SK-N-SH (cell line): ENCODE results near the gene UNC13D. TPM values are rescaled to one million over a fixed set of nuclear protein-coding genes. Genes with fewer than 3 reads are reported as not detected.

Experiments
- CTCF ChIA-PET: fragments of 300-600, 350-600 bp; formaldehyde crosslinking; extraction: SDS; loops from one replicate; lab custom pipeline; 2021; lab: Yijun Ruan, JAX
- POLR2A ChIA-PET: fragments of 350-600 bp; sonication (Branson Sonifier 250); formaldehyde crosslinking; extraction: SDS; loops from one replicate; lab custom pipeline; 2020; ENCODE audit warnings: antibody characterized with exemption, inconsistent platforms; lab: Yijun Ruan, JAX
- DNase-seq: peaks from one replicate; pipeline ENCODE4 v3.0.0; 2012
- H2AFZ ChIP-seq: fragments of 200-600 bp; sonication (generic); 2 replicates; pipeline ENCODE4 v1.8.1; 2016; ENCODE audit warnings: antibody characterized with exemption, mild to moderate bottlenecking, low read depth
- H3F3A ChIP-seq: fragments of 200-600 bp; sonication (generic); replicated peaks from 2 replicates; pipeline ENCODE3; 2016; ENCODE audit warnings: antibody characterized with exemption, mild to moderate bottlenecking; ENCODE audit not compliant: insufficient read depth
- H3K27ac ChIP-seq, 2 experiments: fragments of 200-500 bp in 1 of 2; fragments of 200-600 bp in 1 of 2; sonication (Bioruptor generic) in 1 of 2; sonication (generic), shearing (Covaris generic) in 1 of 2; 2 replicates each; pipeline versions ENCODE4 v1.5.1 to v1.6.1; 2014 to 2016; ENCODE audit warnings: low read depth in 2 of 2, inconsistent platforms in 1 of 2, low read length in 1 of 2, mild to moderate bottlenecking in 1 of 2, mixed read lengths in 1 of 2
- H3K27me3 ChIP-seq: fragments of 200-600 bp; sonication (generic), shearing (Covaris generic); 2 replicates; pipeline ENCODE4 v1.6.1; 2016; ENCODE audit warnings: mixed run types; ENCODE audit not compliant: insufficient read depth
- H3K36me3 ChIP-seq, 2 experiments: fragments of 200-500 bp in 1 of 2; fragments of 200-600 bp in 1 of 2; sonication (Bioruptor generic) in 1 of 2; sonication (generic) in 1 of 2; replicated peaks in 1 of 2; 2 replicates each; pipeline versions ENCODE3 to v1.5.1; 2014 to 2016; ENCODE audit warnings: low read length in 1 of 2, mild to moderate bottlenecking in 1 of 2; ENCODE audit not compliant: insufficient read depth in 2 of 2, control insufficient read depth in 1 of 2
- H3K4me1 ChIP-seq, 2 experiments: fragments of 200-500 bp in 1 of 2; fragments of 200-600 bp in 1 of 2; sonication (Bioruptor generic) in 1 of 2; sonication (generic), shearing (Covaris generic) in 1 of 2; 2 replicates each; pipeline versions ENCODE4 v1.5.1 to v1.6.1; 2014 to 2016; ENCODE audit warnings: low read depth in 1 of 2, low read length in 1 of 2, mixed run types in 1 of 2; ENCODE audit not compliant: insufficient read depth in 2 of 2, control insufficient read depth in 1 of 2
- H3K4me2 ChIP-seq: fragments of 200-600 bp; sonication (generic), shearing (Covaris generic); 2 replicates; pipeline ENCODE4 v1.6.1; 2017; ENCODE audit warnings: mixed run types
- H3K4me3 ChIP-seq, 2 experiments: fragments of 200-500 bp in 1 of 2; fragments of 200-600 bp in 1 of 2; sonication (Bioruptor generic) in 1 of 2; sonication (generic), shearing (Covaris generic) in 1 of 2; 2 replicates each; pipeline versions ENCODE4 v1.5.1 to v1.8.1; 2014 to 2016; ENCODE audit warnings: low read depth in 2 of 2, inconsistent platforms in 1 of 2, low read length in 1 of 2, mild to moderate bottlenecking in 1 of 2, mixed read lengths in 1 of 2, moderate library complexity in 1 of 2
- H3K79me2 ChIP-seq: fragments of 200-600 bp; sonication (generic); 2 replicates; pipeline ENCODE4 v1.8.1; 2017; ENCODE audit warnings: mild to moderate bottlenecking; ENCODE audit not compliant: insufficient read depth
- H3K9ac ChIP-seq: fragments of 200-600 bp; sonication (generic); 2 replicates; pipeline ENCODE4 v1.6.1; 2017; ENCODE audit warnings: mixed run types
- H3K9me2 ChIP-seq: fragments of 200-600 bp; sonication (generic); 2 replicates; pipeline ENCODE4 v1.6.1; 2017; ENCODE audit warnings: mixed run types
- H3K9me3 ChIP-seq: fragments of 200-600 bp; sonication (generic); 2 replicates; pipeline ENCODE4 v1.6.1; 2017; ENCODE audit warnings: mixed run types, mild to moderate bottlenecking, moderate library complexity
- H4K20me1 ChIP-seq: fragments of 200-600 bp; sonication (generic); 2 replicates; pipeline ENCODE4 v1.6.1; 2017; ENCODE audit warnings: mild to moderate bottlenecking, mixed run types; ENCODE audit not compliant: insufficient read depth
- FOSL2 ChIP-seq: IDR thresholded peaks from 2 replicates; pipeline ENCODE4 v1.4.0; 2012; ENCODE audit warnings: low read depth, mild to moderate bottlenecking, moderate library complexity, borderline replicate concordance
- MEF2A ChIP-seq: IDR thresholded peaks from 2 replicates; pipeline ENCODE4 v1.4.0; 2012; ENCODE audit warnings: low read depth, borderline replicate concordance
- NFIC ChIP-seq: IDR thresholded peaks from 2 replicates; pipeline ENCODE4 v1.4.0; 2012; ENCODE audit warnings: borderline replicate concordance
- RFX5 ChIP-seq: IDR thresholded peaks from 2 replicates; pipeline ENCODE4 v1.6.1; 2012; ENCODE audit warnings: mild to moderate bottlenecking, improper control_type of control experiment, low read length
- SIN3A ChIP-seq: IDR thresholded peaks from 2 replicates; pipeline ENCODE4 v1.6.1; 2012; ENCODE audit warnings: low read depth, mild to moderate bottlenecking, low read length, moderate library complexity, borderline replicate concordance
- TCF12 ChIP-seq: IDR thresholded peaks from 2 replicates; pipeline ENCODE4 v1.4.0; 2012
- WGBS: methylation state at CpG from one replicate; pipeline ENCODE4 v1.1.6; 2017; ENCODE audit warnings: low lambda C conversion rate; 5-methylcytosine and 5-hydroxymethylcytosine counted together
- polyA plus RNA-seq, 3 experiments: library from polyadenylated mRNA; depleted of rRNA; stranded (reverse); fragments of >200 nt; gene quantifications; 2 replicates each; pipeline ENCODE4 v1.2.3, GENCODE V29; 2012
- TF ChIP-seq, protein P1 (sequence below): IDR thresholded peaks from 2 replicates; pipeline ENCODE4 v1.4.0; 2012; ENCODE audit warnings: low read depth, borderline replicate concordance
- TF ChIP-seq, protein P2 (sequence below): IDR thresholded peaks from 2 replicates; pipeline ENCODE4 v1.4.0; 2012; ENCODE audit warnings: low read depth

UNC13D gene
- polyA plus RNA-seq, 1 of the 3 experiments (the other 2 are of a cell fraction): 0.99 TPM

DNA sequence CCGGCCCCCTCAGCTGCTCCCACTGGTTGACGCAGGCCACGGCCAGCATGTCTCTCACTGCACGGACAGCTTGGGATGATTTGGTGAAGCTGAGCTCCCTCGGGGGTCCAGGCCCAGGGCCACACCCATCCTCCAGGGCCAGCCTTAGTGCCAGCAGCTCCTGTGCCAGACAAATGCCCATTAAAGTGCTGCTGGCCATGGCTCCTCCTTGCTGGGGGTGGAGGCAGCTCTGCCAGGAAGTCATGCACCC, 31.7 kb upstream of the UNC13D start:
- no peaks in the 10 kb centered on the region for H3K27me3 ChIP-seq
- H4K20me1 ChIP-seq: no peaks in the 10 kb centered on the region; the same call in 1 of the 2 replicates
- H2AFZ ChIP-seq: no peak overlapping the region
- peak overlapping the region; percentile 76 for H3K4me2 ChIP-seq
- no peak overlapping the region for H3K4me3 ChIP-seq
- H3K4me1 ChIP-seq: peaks cover 32 to 36% of the 10 kb centered on the region in 2 experiments; a peak in 3 of 4 replicates
- H3K9me3 ChIP-seq: no peaks in the 10 kb centered on the region
- CTCF ChIA-PET: interaction anchor here (0.7 to 15.4 kb wide), 18 partner anchors 8 to 904 kb away, joined by 3 to 214 read pairs (median 4); partner anchors contain the start of genes CDK3, MRPL38, TRIM65 and WBP2
- peak; percentile 64 for DNase-seq
- peaks cover 33% of the 10 kb centered on the region for H3F3A ChIP-seq
- peak overlapping the region in 1 of 2 experiments; percentile 87; a peak in 1 of 4 replicates for H3K27ac ChIP-seq
- no peaks in the 10 kb centered on the region for H3K36me3 ChIP-seq
- TF ChIP-seq TCF12 (0 out of 2 replicates have a peak, but pooled peaks have one; percentile 10), RFX5 (no peak), MEF2A (no peak), SIN3A (no peak)
- TF ChIP-seq, protein P1, sequence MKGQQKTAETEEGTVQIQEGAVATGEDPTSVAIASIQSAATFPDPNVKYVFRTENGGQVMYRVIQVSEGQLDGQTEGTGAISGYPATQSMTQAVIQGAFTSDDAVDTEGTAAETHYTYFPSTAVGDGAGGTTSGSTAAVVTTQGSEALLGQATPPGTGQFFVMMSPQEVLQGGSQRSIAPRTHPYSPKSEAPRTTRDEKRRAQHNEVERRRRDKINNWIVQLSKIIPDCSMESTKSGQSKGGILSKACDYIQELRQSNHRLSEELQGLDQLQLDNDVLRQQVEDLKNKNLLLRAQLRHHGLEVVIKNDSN: no peak; the same call in 1 of the 2 replicates
- TF ChIP-seq, protein P2, sequence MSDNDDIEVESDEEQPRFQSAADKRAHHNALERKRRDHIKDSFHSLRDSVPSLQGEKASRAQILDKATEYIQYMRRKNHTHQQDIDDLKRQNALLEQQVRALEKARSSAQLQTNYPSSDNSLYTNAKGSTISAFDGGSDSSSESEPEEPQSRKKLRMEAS: 0 out of 2 replicates have a peak, but pooled peaks have one; percentile 18
- TF ChIP-seq, all 33 proteins: peak for 2
- Histone ChIP-seq H3K9ac (0 out of 2 replicates have a peak overlapping the region, but pooled peaks have one; percentile 6), H3K79me2 (no peaks in the 10 kb centered on the region), H3K9me2 (no peaks in the 10 kb centered on the region)
- 50% methylated on average over 5 of the region's 5 CpGs for WGBS
- POLR2A ChIA-PET: interaction anchor here (0.6 to 1.6 kb wide), 9 partner anchors 17 to 100 kb away, joined by 3 to 8 read pairs (median 3); partner anchors contain the start of genes MRPL38, TRIM65 and WBP2

DNA sequence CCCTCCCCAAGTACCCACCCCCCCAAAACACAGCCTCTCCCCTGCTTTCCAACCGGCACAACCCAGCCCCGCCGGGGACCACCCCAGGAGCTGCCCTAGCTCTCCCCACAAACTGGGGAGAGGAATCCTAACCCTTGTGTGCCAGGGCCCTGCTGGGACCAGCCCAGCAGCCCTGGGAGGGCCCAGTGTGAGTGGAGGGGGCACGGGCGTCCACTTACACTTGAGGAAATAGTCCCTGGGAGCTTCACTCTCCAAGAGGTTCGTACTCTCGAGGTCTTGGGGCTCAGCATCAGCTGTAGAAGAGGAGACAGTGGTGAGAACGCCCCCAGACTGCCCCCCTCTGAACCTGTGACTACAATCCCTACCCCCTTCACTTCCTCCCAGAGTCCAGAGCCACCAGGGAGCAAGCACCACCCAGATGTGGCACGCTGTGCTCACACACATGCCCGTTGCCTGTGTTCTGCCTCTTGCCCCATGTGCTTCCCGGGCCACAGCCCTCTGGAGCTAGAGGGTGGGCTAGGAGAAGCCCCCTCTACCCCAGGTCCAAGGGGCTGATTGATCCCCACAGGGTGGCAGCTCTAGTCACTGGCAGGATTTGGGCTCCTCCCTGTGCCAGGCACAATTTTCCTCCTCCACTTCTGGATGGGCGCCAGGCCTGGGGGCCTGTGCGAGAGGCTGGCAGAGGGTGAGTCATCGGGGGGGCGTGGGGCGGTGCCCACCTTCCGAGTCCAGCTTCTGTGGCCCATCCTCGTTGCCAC, 31.2 kb upstream of the UNC13D start:
- no peak overlapping the region for H2AFZ ChIP-seq
- POLR2A ChIA-PET: interaction anchor here (0.6 to 1.6 kb wide), 9 partner anchors 17 to 99 kb away, joined by 3 to 8 read pairs (median 3); partner anchors contain the start of genes MRPL38, TRIM65 and WBP2

More for the DNA sequence above, 31.2 kb upstream of the UNC13D start:
- Histone ChIP-seq H3K79me2 (no peaks in the 10 kb centered on the region), H3K27ac (peak overlapping the region in 1 of 2 experiments; percentile 87; a peak in 1 of 4 replicates), H4K20me1 (no peaks in the 10 kb centered on the region; the same call in 1 of the 2 replicates), H3K4me1 (peaks cover 32 to 36% of the 10 kb centered on the region in 2 experiments; a peak in 3 of 4 replicates), H3K9me3 (no peaks in the 10 kb centered on the region), H3K4me3 (no peak overlapping the region), H3K9me2 (no peaks in the 10 kb centered on the region), H3K27me3 (no peaks in the 10 kb centered on the region), H3K4me2 (peak overlapping the region; percentile 76), H3F3A (peaks cover 33% of the 10 kb centered on the region), H3K9ac (peak overlapping the region; percentile 6; the same call in 1 of the 2 replicates), H3K36me3 (no peaks in the 10 kb centered on the region)
- TF ChIP-seq FOSL2: peak; percentile 46; the same call in 1 of the 2 replicates
- peak; percentile 68; the same call in 1 of the 2 replicates for TF ChIP-seq NFIC
- no peak for TF ChIP-seq MEF2A
- WGBS: 57% methylated on average over 16 of the region's 18 CpGs
- CTCF ChIA-PET: interaction anchor here (0.7 to 15.4 kb wide), 17 partner anchors 8 to 904 kb away, joined by 3 to 214 read pairs (median 4); partner anchors contain the start of genes CDK3, MRPL38, TRIM65 and WBP2
- DNase-seq: peak; percentile 75
